Measurements from ENCODE around the gene SLC10A7. TPM values are rescaled to one million over a fixed set of nuclear protein-coding genes. Genes with fewer than 3 reads are reported as not detected.

SLC10A7 gene
- total and polyA plus RNA-seq, 2 experiments from 2014 or later: 0.81 to 4.3 TPM

- Mint-ChIP-seq H3K4me1 (no peaks in the 10 kb centered on the region), H3K9me3 (no peaks in the 10 kb centered on the region), H3K27me3 (ENCODE audit: insufficient read depth, low read depth, poor library complexity) (no peaks in the 10 kb centered on the region), H3K36me3 (ENCODE audit: low read depth) (no peaks in the 10 kb centered on the region), H3K4me3 (no peak overlapping the region), H3K27ac (no peak overlapping the region)
- no peak overlapping the region for H3K4me3 ChIP-seq
- DNase-seq (ENCODE audit: low spot score) (no peak), ATAC-seq (no peak)
- TF ChIP-seq EZH2phosphoT487 (IDR thresholded peaks at IDR 0.05; ENCODE audit: unreplicated experiment): no peak
- TF ChIP-seq, protein P1, sequence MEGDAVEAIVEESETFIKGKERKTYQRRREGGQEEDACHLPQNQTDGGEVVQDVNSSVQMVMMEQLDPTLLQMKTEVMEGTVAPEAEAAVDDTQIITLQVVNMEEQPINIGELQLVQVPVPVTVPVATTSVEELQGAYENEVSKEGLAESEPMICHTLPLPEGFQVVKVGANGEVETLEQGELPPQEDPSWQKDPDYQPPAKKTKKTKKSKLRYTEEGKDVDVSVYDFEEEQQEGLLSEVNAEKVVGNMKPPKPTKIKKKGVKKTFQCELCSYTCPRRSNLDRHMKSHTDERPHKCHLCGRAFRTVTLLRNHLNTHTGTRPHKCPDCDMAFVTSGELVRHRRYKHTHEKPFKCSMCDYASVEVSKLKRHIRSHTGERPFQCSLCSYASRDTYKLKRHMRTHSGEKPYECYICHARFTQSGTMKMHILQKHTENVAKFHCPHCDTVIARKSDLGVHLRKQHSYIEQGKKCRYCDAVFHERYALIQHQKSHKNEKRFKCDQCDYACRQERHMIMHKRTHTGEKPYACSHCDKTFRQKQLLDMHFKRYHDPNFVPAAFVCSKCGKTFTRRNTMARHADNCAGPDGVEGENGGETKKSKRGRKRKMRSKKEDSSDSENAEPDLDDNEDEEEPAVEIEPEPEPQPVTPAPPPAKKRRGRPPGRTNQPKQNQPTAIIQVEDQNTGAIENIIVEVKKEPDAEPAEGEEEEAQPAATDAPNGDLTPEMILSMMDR (conservative IDR thresholded peaks at IDR 0.05; ENCODE audit: low read depth in 2 of 2): peak in 1 of 2 experiments; percentile 38; a peak in 1 of 4 replicates
- no peak overlapping the region for H3K27ac ChIP-seq (ENCODE audit: low read depth)
- H3K4me2 ChIP-seq: no peak overlapping the region
- H3K9me2 ChIP-seq (ENCODE audit: insufficient read depth): no peaks in the 10 kb centered on the region
- H3K4me1 ChIP-seq (ENCODE audit: insufficient read depth): no peaks in the 10 kb centered on the region
- H2AFZ ChIP-seq: no peak overlapping the region
- H3K79me2 ChIP-seq (replicated peaks; ENCODE audit: insufficient read depth): no peaks in the 10 kb centered on the region
- H3K27me3 ChIP-seq (ENCODE audit: insufficient read depth): no peaks in the 10 kb centered on the region
- H3F3A ChIP-seq (replicated peaks; ENCODE audit: low read depth): no peaks in the 10 kb centered on the region
- H3K36me3 ChIP-seq (ENCODE audit: insufficient read depth): no peaks in the 10 kb centered on the region
- H4K20me1 ChIP-seq (replicated peaks; ENCODE audit: insufficient read depth): no peaks in the 10 kb centered on the region
Measured at GRCh38 chr4:146510942-146511341, 10.8 kb downstream of the SLC10A7 start.

DNA sequence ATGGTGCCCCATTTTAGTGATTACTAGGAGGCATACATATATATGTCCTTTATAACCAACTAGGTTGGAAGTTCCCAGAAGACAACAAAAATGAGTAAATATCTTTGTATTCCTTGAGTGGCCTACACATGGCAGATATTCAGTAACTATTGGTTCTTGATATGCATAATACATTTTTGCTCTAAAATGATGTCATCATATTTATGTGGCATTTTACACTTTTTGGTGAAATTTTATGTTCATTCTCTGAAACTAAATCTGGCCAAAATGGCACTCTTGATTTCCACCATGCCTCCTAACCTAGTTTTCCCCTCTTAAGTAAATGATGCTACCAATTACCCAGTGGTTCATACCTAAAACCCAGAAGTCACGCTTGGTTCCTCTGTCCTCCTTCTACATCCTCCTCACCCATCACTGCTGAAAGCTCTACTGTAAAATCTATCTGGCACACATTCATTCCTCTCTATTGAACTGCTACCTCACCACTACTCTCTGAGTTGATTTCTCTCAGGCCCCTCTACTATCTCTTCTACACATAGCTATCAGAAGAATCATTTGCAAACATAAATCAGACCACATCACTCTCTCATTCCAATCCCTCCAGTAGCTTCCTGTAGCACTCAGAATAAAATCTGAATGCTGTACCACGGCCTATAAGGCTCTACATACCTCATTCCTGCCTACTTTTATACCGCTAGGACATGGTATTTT is 13.4 kb downstream of the SLC10A7 start:
- no peak overlapping the region for H3K4me3 Mint-ChIP-seq
- no peak overlapping the region for H2AFZ ChIP-seq
- H3F3A ChIP-seq (replicated peaks; ENCODE audit: low read depth): no peaks in the 10 kb centered on the region
- no peaks in the 10 kb centered on the region for H4K20me1 ChIP-seq (replicated peaks; ENCODE audit: insufficient read depth)
- H3K27me3 Mint-ChIP-seq (ENCODE audit: insufficient read depth, low read depth, poor library complexity): no peaks in the 10 kb centered on the region
- ATAC-seq: no peak
- no peaks in the 10 kb centered on the region for H3K4me1 ChIP-seq (ENCODE audit: insufficient read depth)
- H3K36me3 ChIP-seq (ENCODE audit: insufficient read depth): no peaks in the 10 kb centered on the region
- H3K9me3 Mint-ChIP-seq: no peaks in the 10 kb centered on the region
- H3K4me3 ChIP-seq: no peak overlapping the region
- DNase-seq (ENCODE audit: low spot score): no peak
- no peak overlapping the region for H3K27ac ChIP-seq (ENCODE audit: low read depth)
- H3K9me2 ChIP-seq (ENCODE audit: insufficient read depth): no peaks in the 10 kb centered on the region
- no peaks in the 10 kb centered on the region for H3K27me3 ChIP-seq (ENCODE audit: insufficient read depth)
- H3K4me1 Mint-ChIP-seq: no peaks in the 10 kb centered on the region
- no peak overlapping the region for H3K27ac Mint-ChIP-seq
- H3K79me2 ChIP-seq (replicated peaks; ENCODE audit: insufficient read depth): no peaks in the 10 kb centered on the region
- no peaks in the 10 kb centered on the region for H3K36me3 Mint-ChIP-seq (ENCODE audit: low read depth)
- no peak overlapping the region for H3K4me2 ChIP-seq
- no peak for TF ChIP-seq ZNF462 (CRISPR knock-in tag; IDR thresholded peaks at IDR 0.05)
- TF ChIP-seq, protein P2, sequence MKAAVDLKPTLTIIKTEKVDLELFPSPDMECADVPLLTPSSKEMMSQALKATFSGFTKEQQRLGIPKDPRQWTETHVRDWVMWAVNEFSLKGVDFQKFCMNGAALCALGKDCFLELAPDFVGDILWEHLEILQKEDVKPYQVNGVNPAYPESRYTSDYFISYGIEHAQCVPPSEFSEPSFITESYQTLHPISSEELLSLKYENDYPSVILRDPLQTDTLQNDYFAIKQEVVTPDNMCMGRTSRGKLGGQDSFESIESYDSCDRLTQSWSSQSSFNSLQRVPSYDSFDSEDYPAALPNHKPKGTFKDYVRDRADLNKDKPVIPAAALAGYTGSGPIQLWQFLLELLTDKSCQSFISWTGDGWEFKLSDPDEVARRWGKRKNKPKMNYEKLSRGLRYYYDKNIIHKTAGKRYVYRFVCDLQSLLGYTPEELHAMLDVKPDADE (IDR thresholded peaks at IDR 0.05): no peak
- TF ChIP-seq, protein P3, sequence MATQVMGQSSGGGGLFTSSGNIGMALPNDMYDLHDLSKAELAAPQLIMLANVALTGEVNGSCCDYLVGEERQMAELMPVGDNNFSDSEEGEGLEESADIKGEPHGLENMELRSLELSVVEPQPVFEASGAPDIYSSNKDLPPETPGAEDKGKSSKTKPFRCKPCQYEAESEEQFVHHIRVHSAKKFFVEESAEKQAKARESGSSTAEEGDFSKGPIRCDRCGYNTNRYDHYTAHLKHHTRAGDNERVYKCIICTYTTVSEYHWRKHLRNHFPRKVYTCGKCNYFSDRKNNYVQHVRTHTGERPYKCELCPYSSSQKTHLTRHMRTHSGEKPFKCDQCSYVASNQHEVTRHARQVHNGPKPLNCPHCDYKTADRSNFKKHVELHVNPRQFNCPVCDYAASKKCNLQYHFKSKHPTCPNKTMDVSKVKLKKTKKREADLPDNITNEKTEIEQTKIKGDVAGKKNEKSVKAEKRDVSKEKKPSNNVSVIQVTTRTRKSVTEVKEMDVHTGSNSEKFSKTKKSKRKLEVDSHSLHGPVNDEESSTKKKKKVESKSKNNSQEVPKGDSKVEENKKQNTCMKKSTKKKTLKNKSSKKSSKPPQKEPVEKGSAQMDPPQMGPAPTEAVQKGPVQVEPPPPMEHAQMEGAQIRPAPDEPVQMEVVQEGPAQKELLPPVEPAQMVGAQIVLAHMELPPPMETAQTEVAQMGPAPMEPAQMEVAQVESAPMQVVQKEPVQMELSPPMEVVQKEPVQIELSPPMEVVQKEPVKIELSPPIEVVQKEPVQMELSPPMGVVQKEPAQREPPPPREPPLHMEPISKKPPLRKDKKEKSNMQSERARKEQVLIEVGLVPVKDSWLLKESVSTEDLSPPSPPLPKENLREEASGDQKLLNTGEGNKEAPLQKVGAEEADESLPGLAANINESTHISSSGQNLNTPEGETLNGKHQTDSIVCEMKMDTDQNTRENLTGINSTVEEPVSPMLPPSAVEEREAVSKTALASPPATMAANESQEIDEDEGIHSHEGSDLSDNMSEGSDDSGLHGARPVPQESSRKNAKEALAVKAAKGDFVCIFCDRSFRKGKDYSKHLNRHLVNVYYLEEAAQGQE (IDR thresholded peaks at IDR 0.05; ENCODE audit: unreplicated experiment): no peak

Data from GM23338 (cell line).